ENCODE data around the gene TMEM92.

TMEM92 gene

GRCh38 chr17:50312308-50312707 is 38.0 kb downstream of the TMEM92 start:
- TF ChIP-seq CTCF (IDR thresholded peaks at IDR 0.05) = no peak

- no peak for TF ChIP-seq CTCF (IDR thresholded peaks at IDR 0.05)
These were observed 40.3 kb downstream of the TMEM92 start for GRCh38 chr17:50314456-50315011.

GRCh38 chr17:50316016-50316587 is 41.8 kb downstream of the TMEM92 start:
- no peak for TF ChIP-seq CTCF (IDR thresholded peaks at IDR 0.05)

GRCh38 chr17:50317121-50317520 is 42.9 kb downstream of the TMEM92 start:
- TF ChIP-seq CTCF (IDR thresholded peaks at IDR 0.05) = no peak

- no peak for TF ChIP-seq CTCF (IDR thresholded peaks at IDR 0.05)
These were observed 44.4 kb downstream of the TMEM92 start for GRCh38 chr17:50318501-50319285.

GRCh38 chr17:50319306-50320004 is 45.2 kb downstream of the TMEM92 start:
- no peak for TF ChIP-seq CTCF (IDR thresholded peaks at IDR 0.05)

- TF ChIP-seq CTCF (IDR thresholded peaks at IDR 0.05) = no peak
These were observed 48.0 kb downstream of the TMEM92 start for GRCh38 chr17:50322271-50322670.

All from LNCAP (cell line).